ENCODE measurements around the gene BMPER. TPM values are rescaled to one million over a fixed set of nuclear protein-coding genes. Genes with fewer than 3 reads are reported as not detected.

The BMPER gene
- total RNA-seq, 4 donors from 2014 or later = 1.0 to 22.5 (median 12.0) TPM

DNA sequence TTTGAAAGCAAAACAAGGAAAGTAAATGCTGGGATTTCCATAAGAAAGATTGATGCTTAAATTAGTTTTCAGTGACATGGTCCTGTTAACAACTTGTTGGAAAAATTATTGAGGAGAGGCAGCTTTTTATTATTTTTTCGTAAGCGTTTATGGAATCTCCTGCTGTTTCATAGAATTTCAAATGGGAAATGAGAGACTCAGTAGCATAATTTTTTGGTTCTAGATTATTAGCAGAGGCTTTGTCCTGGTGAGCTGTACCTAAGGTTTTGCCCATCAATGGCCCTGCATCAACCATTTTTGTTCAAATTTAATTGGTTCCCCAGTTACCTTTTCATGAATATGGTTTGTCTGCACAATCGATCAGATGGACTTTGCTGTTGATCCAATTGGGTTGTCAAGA is 205.7 kb downstream of the BMPER start:
- no peak for TF ChIP-seq POLR2AphosphoS5 (IDR thresholded peaks at IDR 0.05)
- TF ChIP-seq EP300 (IDR thresholded peaks at IDR 0.05) = no peak
- TF ChIP-seq POLR2A (IDR thresholded peaks at IDR 0.05) = no peak
- no peaks in the 10 kb centered on the region for H3K36me3 ChIP-seq
- H3K4me3 ChIP-seq = no peak overlapping the region
- no peak for ATAC-seq
- H3K27me3 ChIP-seq = no peaks in the 10 kb centered on the region
- no peaks in the 10 kb centered on the region for H3K9me3 ChIP-seq
- H3K4me1 ChIP-seq = peaks cover 0 to 14% (median 0%) of the 10 kb centered on the region in 3 donors
- no peak overlapping the region for H3K27ac ChIP-seq
- WGBS, 2 donors (ENCODE audit: low coverage in 1 of 2) = 81 to 91% methylated on average over 3 of the region's 3 CpGs

DNA sequence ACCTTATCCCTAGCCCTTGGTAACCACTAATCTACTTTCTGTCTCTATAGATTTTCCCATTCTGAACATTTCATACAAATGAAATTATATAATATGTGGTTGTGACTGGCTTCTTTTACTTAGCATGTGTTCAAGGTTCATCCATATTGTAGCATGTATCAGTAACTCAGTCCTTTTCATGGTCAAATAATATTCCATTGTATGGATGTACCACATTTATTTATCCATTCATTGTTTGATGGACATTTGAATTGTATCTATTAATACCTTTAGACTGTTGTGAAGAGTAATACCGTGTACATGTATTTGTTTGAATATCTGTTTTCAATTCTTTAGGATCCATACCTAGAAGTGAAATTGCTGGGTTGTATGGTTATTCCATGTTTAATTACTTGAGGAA is 210.2 kb downstream of the BMPER start:
- Histone ChIP-seq H3K4me1 (peaks cover 0 to 14% (median 0%) of the 10 kb centered on the region in 3 donors), H3K27me3 (no peaks in the 10 kb centered on the region), H3K27ac (no peak overlapping the region), H3K4me3 (no peak overlapping the region), H3K36me3 (no peaks in the 10 kb centered on the region), H3K9me3 (no peaks in the 10 kb centered on the region)
- TF ChIP-seq POLR2A (IDR thresholded peaks at IDR 0.05) (no peak), EP300 (IDR thresholded peaks at IDR 0.05) (no peak), POLR2AphosphoS5 (IDR thresholded peaks at IDR 0.05) (no peak)
- TF ChIP-seq, protein P1, sequence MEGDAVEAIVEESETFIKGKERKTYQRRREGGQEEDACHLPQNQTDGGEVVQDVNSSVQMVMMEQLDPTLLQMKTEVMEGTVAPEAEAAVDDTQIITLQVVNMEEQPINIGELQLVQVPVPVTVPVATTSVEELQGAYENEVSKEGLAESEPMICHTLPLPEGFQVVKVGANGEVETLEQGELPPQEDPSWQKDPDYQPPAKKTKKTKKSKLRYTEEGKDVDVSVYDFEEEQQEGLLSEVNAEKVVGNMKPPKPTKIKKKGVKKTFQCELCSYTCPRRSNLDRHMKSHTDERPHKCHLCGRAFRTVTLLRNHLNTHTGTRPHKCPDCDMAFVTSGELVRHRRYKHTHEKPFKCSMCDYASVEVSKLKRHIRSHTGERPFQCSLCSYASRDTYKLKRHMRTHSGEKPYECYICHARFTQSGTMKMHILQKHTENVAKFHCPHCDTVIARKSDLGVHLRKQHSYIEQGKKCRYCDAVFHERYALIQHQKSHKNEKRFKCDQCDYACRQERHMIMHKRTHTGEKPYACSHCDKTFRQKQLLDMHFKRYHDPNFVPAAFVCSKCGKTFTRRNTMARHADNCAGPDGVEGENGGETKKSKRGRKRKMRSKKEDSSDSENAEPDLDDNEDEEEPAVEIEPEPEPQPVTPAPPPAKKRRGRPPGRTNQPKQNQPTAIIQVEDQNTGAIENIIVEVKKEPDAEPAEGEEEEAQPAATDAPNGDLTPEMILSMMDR (IDR thresholded peaks at IDR 0.05) = no peak
- ATAC-seq = no peak
- 90 to 100% methylated on average over 1 of the region's 1 CpG for WGBS, 2 donors (ENCODE audit: low coverage in 1 of 2)

DNA sequence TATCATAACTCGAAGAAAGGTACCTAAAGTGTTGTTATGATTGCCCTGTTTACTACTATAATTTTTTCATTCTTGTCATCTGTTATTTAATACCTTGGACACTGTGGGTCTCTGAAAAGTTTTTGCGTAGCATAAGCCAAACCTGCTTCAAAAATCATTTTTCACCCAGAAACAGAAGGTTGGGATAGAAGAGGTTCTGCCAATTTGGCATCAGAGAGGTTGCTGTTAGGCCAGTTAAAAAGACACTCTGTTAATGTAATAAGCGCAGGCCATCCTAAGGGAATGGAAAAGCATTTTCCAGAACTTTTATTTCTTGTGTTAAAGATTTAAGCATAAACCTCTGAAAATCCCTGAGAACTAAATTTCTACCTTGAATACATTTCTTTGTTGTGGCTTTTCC is 212.2 kb downstream of the BMPER start:
- Histone ChIP-seq H3K4me1 (peaks cover 0 to 18% (median 0%) of the 10 kb centered on the region in 3 donors), H3K27me3 (no peaks in the 10 kb centered on the region), H3K27ac (no peak overlapping the region), H3K9me3 (no peaks in the 10 kb centered on the region), H3K36me3 (no peaks in the 10 kb centered on the region), H3K4me3 (no peak overlapping the region)
- TF ChIP-seq POLR2AphosphoS5 (IDR thresholded peaks at IDR 0.05) = no peak
- no peak for TF ChIP-seq POLR2A (IDR thresholded peaks at IDR 0.05)
- no peak for TF ChIP-seq EP300 (IDR thresholded peaks at IDR 0.05)
- TF ChIP-seq, protein P1 (IDR thresholded peaks at IDR 0.05) = no peak
- 35 to 65% methylated on average over 2 to 3 of the region's 3 CpGs for WGBS, 2 donors (ENCODE audit: low coverage in 1 of 2)
- no peak for ATAC-seq

DNA sequence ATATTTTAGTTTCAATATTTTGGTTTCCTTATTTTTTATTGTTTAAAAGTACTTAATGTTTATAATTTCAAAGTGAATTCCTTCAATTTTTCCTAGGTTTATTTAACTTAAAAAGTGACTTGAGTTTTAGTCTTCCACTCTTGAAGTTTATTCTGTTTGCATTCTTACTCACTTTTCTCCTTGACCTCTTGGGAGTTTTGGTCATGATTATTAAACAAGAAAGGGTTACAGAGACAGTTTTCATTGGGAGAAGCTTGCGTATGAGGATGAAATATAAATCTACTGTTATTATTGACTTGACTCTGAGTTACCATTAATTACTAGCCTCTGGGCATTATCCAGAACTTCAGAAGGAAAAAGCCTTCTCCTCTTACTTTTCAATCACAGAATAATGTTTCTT is 216.0 kb downstream of the BMPER start:
- Histone ChIP-seq H3K27me3 (no peaks in the 10 kb centered on the region), H3K36me3 (no peaks in the 10 kb centered on the region), H3K27ac (no peak overlapping the region), H3K4me3 (no peak overlapping the region), H3K4me1 (peaks cover 0 to 18% (median 0%) of the 10 kb centered on the region in 3 donors), H3K9me3 (peaks cover 0 to 20% (median 0%) of the 10 kb centered on the region in 3 donors)
- TF ChIP-seq POLR2A (IDR thresholded peaks at IDR 0.05) (no peak), EP300 (IDR thresholded peaks at IDR 0.05) (no peak), POLR2AphosphoS5 (IDR thresholded peaks at IDR 0.05) (no peak)
- TF ChIP-seq, protein P1 (IDR thresholded peaks at IDR 0.05) = no peak
- 13 to 15% methylated on average over 1 of the region's 1 CpG for WGBS, 2 donors (ENCODE audit: low coverage in 1 of 2)
- no peak for ATAC-seq

DNA sequence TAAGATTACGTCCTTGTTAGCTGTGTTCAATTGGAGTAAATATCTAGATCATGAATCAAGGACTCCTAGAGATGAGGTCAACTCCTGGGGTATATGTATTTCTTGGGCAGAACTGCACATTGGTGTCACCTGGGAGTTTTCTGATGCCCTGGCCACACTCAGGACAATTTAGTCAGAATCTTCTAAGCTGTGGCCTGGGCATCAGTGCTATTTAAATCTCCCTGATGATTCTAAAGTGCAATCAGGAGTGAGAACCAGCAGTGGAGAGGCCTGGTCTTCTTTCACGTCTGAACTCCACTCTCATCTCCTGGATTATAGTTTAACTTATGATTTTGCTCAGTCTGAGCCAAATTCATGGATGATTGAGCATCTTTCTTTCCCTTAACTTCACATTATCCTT is 218.0 kb downstream of the BMPER start:
- H3K9me3 ChIP-seq = peaks cover 0 to 20% (median 0%) of the 10 kb centered on the region in 3 donors
- H3K27me3 ChIP-seq = no peaks in the 10 kb centered on the region
- peaks cover 0 to 12% (median 0%) of the 10 kb centered on the region in 3 donors for H3K4me1 ChIP-seq
- no peak for ATAC-seq
- H3K36me3 ChIP-seq = no peaks in the 10 kb centered on the region
- H3K4me3 ChIP-seq = no peak overlapping the region
- no peak for TF ChIP-seq POLR2AphosphoS5 (IDR thresholded peaks at IDR 0.05)
- TF ChIP-seq, protein P1 (IDR thresholded peaks at IDR 0.05) = no peak
- 82 to 86% methylated on average over 1 to 2 of the region's 2 CpGs for whole genome bisulfite sequencing, 2 donors (ENCODE audit: low coverage in 1 of 2)
- no peak overlapping the region for H3K27ac ChIP-seq
